Thyroid gland (tissue), 4 donors: ENCODE measurements around the gene ABCA4. TPM values are rescaled to one million over a fixed set of nuclear protein-coding genes. Genes with fewer than 3 reads are reported as not detected.
A peak's percentile ranks its signal among the peaks of the same experiment; 100 is the strongest.

ENCODE experiments used
- DNase-seq, 2 donors: peaks; one replicate each; pipeline ENCODE4 v3.0.0-alpha.2; 2019
- H3K27ac ChIP-seq, 3 donors: fragments of 200-600 bp; sonication (generic); 1 replicate in 2 of 3; 2 replicates in 1 of 3; pipeline ENCODE4 v1.5.1; 2016 to 2019; ENCODE audit warnings: mild to moderate bottlenecking in 1 of 3, moderate library complexity in 1 of 3
- H3K27me3 ChIP-seq: fragments of 200-600 bp; sonication (generic); one replicate; pipeline ENCODE4 v1.5.1; 2019
- H3K36me3 ChIP-seq, 2 donors: fragments of 200-600 bp; sonication (generic); one replicate each; pipeline ENCODE4 v1.5.1; 2016 to 2019
- H3K4me1 ChIP-seq, 2 donors: fragments of 200-600 bp; sonication (generic); one replicate each; pipeline ENCODE4 v1.5.1; 2017 to 2019
- H3K4me3 ChIP-seq, 3 donors: fragments of 200-600 bp; sonication (generic); replicated peaks in 1 of 3; 1 replicate in 2 of 3; 2 replicates in 1 of 3; pipeline ENCODE4 v1.5.1; 2016; ENCODE audit warnings: mild to moderate bottlenecking in 1 of 3
- H3K9me3 ChIP-seq: fragments of 200-600 bp; sonication (generic); one replicate; pipeline ENCODE4 v1.5.1; 2017
- POLR2A ChIP-seq, 2 donors: fragments of 450-650 bp; IDR thresholded peaks; one replicate each; pipeline ENCODE4 v1.6.1; 2017; ENCODE audit warnings: antibody characterized with exemption in 2 of 2, mild to moderate bottlenecking in 2 of 2, moderate library complexity in 1 of 2
- WGBS, 2 donors: methylation state at CpG; one replicate each; pipeline ENCODE4 v1.1.5; 2017; 5-methylcytosine and 5-hydroxymethylcytosine counted together
- intact Hi-C: fragments of 100-400 bp; cut with DNase I; formaldehyde crosslinking; loops from one replicate; pipeline ENCODE4 v1.15.1; 2023
- total RNA-seq, 4 donors: library from RNA; depleted of rRNA; stranded (reverse); fragments of >200 nt; gene quantifications; one replicate each; pipeline ENCODE4 v1.2.3, GENCODE V29; 2016
- TF ChIP-seq, protein P1 (sequence below), 6 experiments: fragments of 200-600 bp in 3 of 6; fragments of 450-650 bp in 3 of 6; sonication (generic) in 3 of 6; IDR thresholded peaks; one replicate each; pipeline ENCODE4 v1.5.1; 2016 to 2019; ENCODE audit warnings: antibody characterized with exemption in 6 of 6, mild to moderate bottlenecking in 2 of 6, inconsistent platforms in 1 of 6, moderate library complexity in 1 of 6

ABCA4 gene
- total RNA-seq, 4 donors from 2014 or later = 0.44 to 1.0 (median 0.82) TPM

DNA sequence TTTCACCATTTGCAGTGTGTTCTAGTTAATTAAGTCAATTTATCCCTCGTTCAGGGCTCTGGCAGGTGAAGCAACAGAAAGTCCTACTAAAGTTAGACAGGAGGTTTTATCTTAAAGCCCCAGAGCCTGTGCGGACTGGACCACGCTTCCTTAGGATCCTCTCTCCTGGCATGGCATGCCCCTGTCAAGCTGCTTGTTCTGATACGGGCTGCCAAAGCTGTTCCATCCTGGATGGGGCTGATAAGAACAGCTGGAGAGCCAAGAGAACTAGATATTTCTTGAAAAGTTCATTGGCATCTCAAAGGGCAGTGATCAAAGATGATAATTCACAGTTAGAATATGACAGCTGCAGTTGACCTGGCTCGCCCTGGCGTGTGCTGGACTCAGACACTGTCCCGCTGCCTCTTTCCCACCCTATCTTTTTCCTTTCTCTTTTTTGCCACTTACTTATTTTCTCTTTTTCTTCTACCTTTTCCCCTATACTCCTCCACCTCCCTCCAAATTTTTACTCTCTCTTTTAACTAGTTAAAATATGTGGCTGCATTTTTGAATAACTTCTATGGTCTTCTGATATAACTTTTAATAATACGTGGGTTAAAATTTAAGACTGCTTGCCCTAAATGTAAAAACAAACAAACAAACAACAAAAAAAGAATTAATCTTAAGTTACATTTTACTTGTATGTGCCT is 96.7 kb downstream of the ABCA4 start:
- H3K4me3 ChIP-seq = no peak overlapping the region
- H3K27ac ChIP-seq = no peak overlapping the region
- peaks cover 10 to 23% of the 10 kb centered on the region in 2 donors for H3K4me1 ChIP-seq
- TF ChIP-seq, protein P1, sequence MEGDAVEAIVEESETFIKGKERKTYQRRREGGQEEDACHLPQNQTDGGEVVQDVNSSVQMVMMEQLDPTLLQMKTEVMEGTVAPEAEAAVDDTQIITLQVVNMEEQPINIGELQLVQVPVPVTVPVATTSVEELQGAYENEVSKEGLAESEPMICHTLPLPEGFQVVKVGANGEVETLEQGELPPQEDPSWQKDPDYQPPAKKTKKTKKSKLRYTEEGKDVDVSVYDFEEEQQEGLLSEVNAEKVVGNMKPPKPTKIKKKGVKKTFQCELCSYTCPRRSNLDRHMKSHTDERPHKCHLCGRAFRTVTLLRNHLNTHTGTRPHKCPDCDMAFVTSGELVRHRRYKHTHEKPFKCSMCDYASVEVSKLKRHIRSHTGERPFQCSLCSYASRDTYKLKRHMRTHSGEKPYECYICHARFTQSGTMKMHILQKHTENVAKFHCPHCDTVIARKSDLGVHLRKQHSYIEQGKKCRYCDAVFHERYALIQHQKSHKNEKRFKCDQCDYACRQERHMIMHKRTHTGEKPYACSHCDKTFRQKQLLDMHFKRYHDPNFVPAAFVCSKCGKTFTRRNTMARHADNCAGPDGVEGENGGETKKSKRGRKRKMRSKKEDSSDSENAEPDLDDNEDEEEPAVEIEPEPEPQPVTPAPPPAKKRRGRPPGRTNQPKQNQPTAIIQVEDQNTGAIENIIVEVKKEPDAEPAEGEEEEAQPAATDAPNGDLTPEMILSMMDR (IDR thresholded peaks at IDR 0.05) = no peak
- no peak for TF ChIP-seq POLR2A (IDR thresholded peaks at IDR 0.05)
- no peak for DNase-seq
- no peaks in the 10 kb centered on the region for H3K27me3 ChIP-seq
- no peaks in the 10 kb centered on the region for H3K9me3 ChIP-seq
- H3K36me3 ChIP-seq = no peaks in the 10 kb centered on the region
- 92 to 93% methylated on average over 8 of the region's 8 CpGs for whole genome bisulfite sequencing, 2 donors
- intact Hi-C loops = no loop called here

DNA sequence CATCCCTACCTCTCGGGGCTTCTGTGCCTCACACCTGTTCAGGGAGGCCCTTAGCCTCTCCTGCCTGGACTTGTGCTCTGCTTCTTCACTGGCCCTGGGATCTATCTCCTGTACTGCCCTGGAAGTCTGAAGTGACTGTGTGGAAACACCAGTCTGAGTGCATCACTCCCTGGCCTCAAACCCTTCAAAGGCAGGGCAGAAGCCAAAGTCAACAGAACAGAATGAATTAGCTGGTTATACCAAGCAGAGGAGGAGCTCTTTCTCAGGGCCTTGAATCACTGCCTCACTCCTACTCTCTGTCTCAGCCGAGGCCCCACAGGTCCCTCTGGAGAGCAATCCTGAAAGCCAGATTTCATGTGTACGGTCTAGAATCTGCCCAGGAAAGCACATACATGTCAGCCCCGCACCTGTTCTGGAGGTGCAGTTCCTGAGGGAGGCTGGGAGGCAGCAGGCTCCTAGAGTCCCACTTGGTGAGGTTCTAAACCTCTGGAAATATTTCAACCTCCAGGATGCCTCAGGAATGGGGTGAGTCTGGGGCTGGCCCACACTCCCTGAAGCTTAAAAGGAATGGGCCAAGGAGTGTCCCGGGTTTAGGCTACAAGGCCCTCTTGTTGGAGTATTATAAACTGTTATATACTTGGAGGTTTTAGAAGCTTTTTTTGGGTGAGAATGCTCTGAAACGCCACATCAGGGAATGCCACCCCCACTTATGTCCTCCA is 98.3 kb downstream of the ABCA4 start:
- WGBS, 2 donors = 70 to 94% methylated on average over 5 to 6 of the region's 6 CpGs
- H3K36me3 ChIP-seq = no peaks in the 10 kb centered on the region
- intact Hi-C loops = no loop called here
- no peaks in the 10 kb centered on the region for H3K9me3 ChIP-seq
- TF ChIP-seq, protein P1 (IDR thresholded peaks at IDR 0.05) = no peak
- TF ChIP-seq POLR2A (IDR thresholded peaks at IDR 0.05) = no peak
- no peak overlapping the region for H3K27ac ChIP-seq
- H3K4me3 ChIP-seq = no peak overlapping the region
- no peaks in the 10 kb centered on the region for H3K27me3 ChIP-seq
- DNase-seq = no peak
- H3K4me1 ChIP-seq = peaks cover 10 to 23% of the 10 kb centered on the region in 2 donors

DNA sequence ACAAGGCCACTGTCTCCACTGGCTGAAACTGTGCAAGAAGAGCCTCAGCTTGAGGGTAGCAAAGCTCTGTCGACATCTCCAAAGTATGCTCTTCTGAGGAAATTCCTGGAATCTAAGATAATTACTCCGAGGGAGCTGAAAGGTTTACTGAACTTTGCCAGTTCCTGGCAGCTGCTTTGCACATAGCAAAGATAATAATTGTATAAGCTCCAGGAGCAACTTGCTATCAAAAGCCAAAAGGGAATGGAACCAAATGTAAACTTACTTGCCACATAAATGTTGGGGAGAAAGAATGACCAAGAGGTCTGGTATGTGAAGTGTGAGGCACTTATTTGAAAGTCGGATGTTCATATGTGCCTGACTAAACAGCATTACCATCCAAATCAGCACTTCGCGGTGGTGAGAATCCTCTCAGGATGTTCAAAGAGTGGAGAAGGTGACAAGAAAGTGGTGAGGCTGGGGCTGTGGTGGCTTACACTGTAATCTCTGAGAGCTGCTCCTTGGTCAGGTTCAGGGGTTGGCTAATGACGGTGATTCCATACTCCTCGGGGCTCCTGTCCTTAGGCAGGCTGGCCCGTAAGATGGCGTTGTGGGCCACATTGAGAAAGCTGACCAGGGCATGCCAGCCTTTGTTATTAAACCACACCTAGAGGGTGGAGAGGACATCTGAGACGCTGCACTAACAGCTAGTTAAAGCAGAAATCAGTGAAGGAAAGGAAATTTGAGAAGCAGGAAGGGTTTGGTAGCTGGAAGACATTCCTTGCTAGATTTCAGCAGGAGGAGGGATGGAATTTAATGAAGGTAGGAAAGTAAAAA is 100.0 kb downstream of the ABCA4 start:
- Histone ChIP-seq H3K27me3 (no peaks in the 10 kb centered on the region), H3K9me3 (no peaks in the 10 kb centered on the region), H3K4me3 (no peak overlapping the region), H3K27ac (peak overlapping the region in 2 of 3 donors; percentile 18 to 36), H3K36me3 (no peaks in the 10 kb centered on the region), H3K4me1 (peaks cover 10 to 18% of the 10 kb centered on the region in 2 donors)
- peak in 1 of 2 donors; percentile 18 for DNase-seq
- 57 to 61% methylated on average over 10 of the region's 10 CpGs for WGBS, 2 donors
- TF ChIP-seq, protein P1 (IDR thresholded peaks at IDR 0.05) = no peak
- TF ChIP-seq POLR2A (IDR thresholded peaks at IDR 0.05) = no peak
- intact Hi-C loops = no loop called here

DNA sequence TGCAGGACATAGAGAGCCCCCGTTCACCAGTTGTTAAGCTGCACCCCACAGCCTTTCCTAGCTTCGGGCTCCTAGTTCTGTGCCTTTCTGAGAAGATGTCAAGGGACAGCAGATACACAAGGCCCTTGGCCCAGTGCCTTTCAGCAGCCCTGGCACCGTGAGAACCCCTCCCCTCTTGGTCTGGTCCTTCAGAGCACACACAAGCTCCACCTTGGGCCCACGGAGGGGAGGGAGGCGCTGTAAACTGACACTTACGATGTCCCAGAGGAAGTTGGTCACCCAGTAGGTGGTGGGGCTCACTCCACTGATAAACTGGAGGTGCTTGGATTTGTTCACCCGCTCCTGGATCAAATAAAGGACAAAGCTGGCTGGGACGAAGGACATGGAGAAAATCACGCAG is 101.6 kb downstream of the ABCA4 start:
- peaks cover 10 to 15% of the 10 kb centered on the region in 2 donors for H3K4me1 ChIP-seq
- H3K36me3 ChIP-seq = no peaks in the 10 kb centered on the region
- TF ChIP-seq, protein P1 (IDR thresholded peaks at IDR 0.05) = no peak
- no peak for TF ChIP-seq POLR2A (IDR thresholded peaks at IDR 0.05)
- DNase-seq = no peak
- H3K4me3 ChIP-seq = no peak overlapping the region
- no peak overlapping the region for H3K27ac ChIP-seq
- no peaks in the 10 kb centered on the region for H3K9me3 ChIP-seq
- intact Hi-C loops = no loop called here
- 85 to 96% methylated on average over 9 of the region's 9 CpGs for WGBS, 2 donors
- H3K27me3 ChIP-seq = no peaks in the 10 kb centered on the region
